Spinal cord (tissue), 10 donors: ENCODE measurements around the gene MSI2. TPM values are rescaled to one million over a fixed set of nuclear protein-coding genes. Genes with fewer than 3 reads are reported as not detected.

Source experiments
- DNase-seq, 6 donors: peaks; one replicate each; pipeline versions ENCODE4 v3.0.0 to v3.0.0-alpha.2; 2013 to 2015; ENCODE audit warnings: low spot score in 6 of 6, low read depth in 4 of 6
- H3K27ac ChIP-seq: one replicate; pipeline ENCODE4 v1.5.1; 2013; ENCODE audit warnings: low read depth, low read length, control low read depth
- H3K27me3 ChIP-seq: one replicate; pipeline ENCODE4 v1.6.1; 2013; ENCODE audit warnings: low read length; ENCODE audit not compliant: control insufficient read depth, insufficient read depth
- H3K36me3 ChIP-seq: one replicate; pipeline ENCODE4 v1.6.1; 2013; ENCODE audit warnings: low read length; ENCODE audit not compliant: control insufficient read depth, insufficient read depth
- H3K4me1 ChIP-seq: one replicate; pipeline ENCODE4 v1.6.1; 2013; ENCODE audit warnings: low read length; ENCODE audit not compliant: control insufficient read depth, insufficient read depth
- H3K4me3 ChIP-seq: one replicate; pipeline ENCODE4 v1.5.1; 2013; ENCODE audit warnings: low read depth, low read length, control low read depth
- H3K9me3 ChIP-seq: one replicate; pipeline ENCODE4 v1.6.1; 2013; ENCODE audit warnings: low read length; ENCODE audit not compliant: control insufficient read depth, insufficient read depth
- whole genome bisulfite sequencing: methylation state at CpG from one replicate; pipeline ENCODE4 v1.1.5; 2013; ENCODE audit warnings: missing lambda C conversion rate; ENCODE audit not compliant: insufficient coverage; 5-methylcytosine and 5-hydroxymethylcytosine counted together
- polyA plus RNA-seq, 2 donors: library from polyadenylated mRNA; unstranded; fragments of 120-200 nt; gene quantifications; one replicate each; pipeline ENCODE4 v1.2.1, GENCODE V29; 2013; ENCODE audit not compliant: insufficient read length in 2 of 2
- total RNA-seq, 2 donors: library from RNA; depleted of rRNA in 1 of 2; stranded (reverse); fragments of 120-200 nt in 1 of 2; fragments of >200 nt in 1 of 2; gene quantifications; one replicate each; pipeline versions ENCODE4 v1.2.3 to v1.2.4, GENCODE V29; 2013 to 2014
- donor health status: healthy.

Gene MSI2
- total and polyA plus RNA-seq, 4 donors = 92.8 to 167 (median 109) TPM

- no peak overlapping the region for H3K4me3 ChIP-seq
- no peak for DNase-seq
- H3K27me3 ChIP-seq = no peaks in the 10 kb centered on the region
- H3K27ac ChIP-seq = peak overlapping the region; percentile 4
- H3K9me3 ChIP-seq = no peaks in the 10 kb centered on the region
- peaks cover 75% of the 10 kb centered on the region for H3K4me1 ChIP-seq
- no peaks in the 10 kb centered on the region for H3K36me3 ChIP-seq
- 43% methylated on average over 4 of the region's 4 CpGs for WGBS
Observed at GRCh38 chr17:57480438-57481196, 224.3 kb downstream of the MSI2 start.

GRCh38 chr17:57481910-57482391, 225.6 kb downstream of the MSI2 start:
- Histone ChIP-seq H3K27ac (peak overlapping the region; percentile 65), H3K36me3 (no peaks in the 10 kb centered on the region), H3K4me1 (peaks cover 71% of the 10 kb centered on the region), H3K4me3 (no peak overlapping the region), H3K9me3 (no peaks in the 10 kb centered on the region), H3K27me3 (no peaks in the 10 kb centered on the region)
- WGBS = 44% methylated on average over 8 of the region's 9 CpGs
- peak in 2 of 6 donors; percentile 64 to 73 for DNase-seq

DNA sequence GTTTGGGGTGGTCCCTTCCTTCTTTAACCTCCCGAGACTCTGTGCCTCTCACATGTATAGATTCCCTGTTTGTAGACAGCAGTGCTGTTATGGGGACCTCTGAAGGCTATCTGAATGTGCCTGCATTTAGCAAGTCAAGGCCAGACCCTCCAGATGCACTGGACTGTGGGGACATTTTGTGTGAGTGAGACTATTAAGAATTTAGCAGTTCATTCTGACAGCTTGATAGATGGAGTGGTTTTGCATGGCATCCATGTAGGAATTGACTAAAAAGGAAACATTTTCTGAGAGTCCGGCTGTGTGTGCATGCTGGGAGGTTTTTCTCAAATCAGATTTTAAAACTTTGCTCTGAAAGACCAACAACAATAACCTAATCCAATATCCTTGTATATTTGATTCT, 226.3 kb downstream of the MSI2 start:
- no peak overlapping the region for H3K4me3 ChIP-seq
- H3K27ac ChIP-seq = peak overlapping the region; percentile 65
- H3K27me3 ChIP-seq = no peaks in the 10 kb centered on the region
- 60% methylated on average over 1 of the region's 2 CpGs for WGBS
- DNase-seq = peak in 1 of 6 donors; percentile 44
- no peaks in the 10 kb centered on the region for H3K9me3 ChIP-seq
- peaks cover 71% of the 10 kb centered on the region for H3K4me1 ChIP-seq
- no peaks in the 10 kb centered on the region for H3K36me3 ChIP-seq

DNA sequence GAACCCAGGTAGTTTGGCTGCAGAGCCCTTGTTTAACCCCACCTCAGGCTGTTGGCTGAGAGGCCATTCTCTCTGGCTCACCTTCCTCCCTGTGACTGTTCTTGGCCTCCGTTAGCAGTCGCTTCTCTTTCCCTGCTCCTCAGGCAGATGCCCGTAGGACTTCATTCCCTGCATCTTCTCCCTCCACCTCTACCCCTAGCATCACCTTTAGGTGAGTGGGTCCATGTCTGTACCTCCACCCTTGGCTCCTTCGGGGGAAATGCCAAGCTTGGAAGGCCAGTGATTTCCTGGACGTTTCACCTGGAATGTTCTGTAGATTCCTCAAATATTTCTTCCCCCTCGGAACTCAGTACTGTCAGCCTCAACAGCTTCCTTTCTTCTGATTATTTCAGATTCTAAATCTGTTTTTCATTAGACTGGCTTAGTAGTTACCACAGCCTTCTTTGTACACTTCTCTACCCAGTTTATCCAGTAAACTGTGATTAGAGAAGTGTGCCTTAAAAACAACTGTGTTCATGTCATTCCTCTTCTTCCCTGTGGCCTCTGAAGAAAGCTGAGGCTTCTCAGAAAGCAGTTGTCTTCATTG, 227.9 kb downstream of the MSI2 start:
- Histone ChIP-seq H3K4me3 (no peak overlapping the region), H3K9me3 (no peaks in the 10 kb centered on the region), H3K27ac (peak overlapping the region; percentile 92), H3K36me3 (no peaks in the 10 kb centered on the region), H3K4me1 (peaks cover 76% of the 10 kb centered on the region), H3K27me3 (no peaks in the 10 kb centered on the region)
- no peak for DNase-seq
- WGBS = 81% methylated on average over 6 of the region's 6 CpGs

GRCh38 chr17:57484826-57485565, 228.7 kb downstream of the MSI2 start:
- Histone ChIP-seq H3K4me3 (no peak overlapping the region), H3K9me3 (no peaks in the 10 kb centered on the region), H3K4me1 (peaks cover 74% of the 10 kb centered on the region), H3K27me3 (no peaks in the 10 kb centered on the region), H3K36me3 (no peaks in the 10 kb centered on the region), H3K27ac (peak overlapping the region; percentile 92)
- 85% methylated on average over 6 of the region's 10 CpGs for WGBS
- peak in 1 of 6 donors; percentile 47 for DNase-seq

DNA sequence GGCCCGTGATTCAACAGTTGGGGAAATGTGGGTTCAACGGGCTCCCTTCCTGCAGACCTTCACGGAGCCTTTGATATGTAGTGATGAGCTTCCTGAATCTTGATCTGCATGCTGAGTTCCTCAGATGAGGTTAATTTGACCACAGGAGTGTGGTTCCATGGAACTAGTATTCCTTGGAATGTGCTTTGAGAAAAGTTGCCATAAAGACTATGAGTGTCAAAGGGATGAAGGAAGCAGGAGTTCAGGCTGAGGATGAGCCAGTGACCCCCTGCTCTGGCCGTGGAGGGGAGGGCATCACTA, 229.2 kb downstream of the MSI2 start:
- no peaks in the 10 kb centered on the region for H3K36me3 ChIP-seq
- H3K4me3 ChIP-seq = no peak overlapping the region
- no peaks in the 10 kb centered on the region for H3K27me3 ChIP-seq
- 52% methylated on average over 4 of the region's 4 CpGs for WGBS
- H3K4me1 ChIP-seq = peaks cover 69% of the 10 kb centered on the region
- H3K9me3 ChIP-seq = no peaks in the 10 kb centered on the region
- DNase-seq = no peak
- peak overlapping the region; percentile 92 for H3K27ac ChIP-seq

GRCh38 chr17:57485916-57486881, 229.9 kb downstream of the MSI2 start:
- Histone ChIP-seq H3K36me3 (no peaks in the 10 kb centered on the region), H3K27me3 (no peaks in the 10 kb centered on the region), H3K9me3 (no peaks in the 10 kb centered on the region), H3K4me3 (no peak overlapping the region), H3K4me1 (peaks cover 73% of the 10 kb centered on the region), H3K27ac (peak overlapping the region; percentile 92)
- peak in 1 of 6 donors; percentile 84 for DNase-seq
- 49% methylated on average over 3 of the region's 13 CpGs for WGBS

GRCh38 chr17:57486882-57487301, 230.6 kb downstream of the MSI2 start:
- H3K27ac ChIP-seq = peak overlapping the region; percentile 92
- H3K9me3 ChIP-seq = no peaks in the 10 kb centered on the region
- peak in 1 of 6 donors; percentile 72 for DNase-seq
- H3K36me3 ChIP-seq = no peaks in the 10 kb centered on the region
- H3K4me3 ChIP-seq = no peak overlapping the region
- peaks cover 75% of the 10 kb centered on the region for H3K4me1 ChIP-seq
- no peaks in the 10 kb centered on the region for H3K27me3 ChIP-seq
- WGBS = 36% methylated on average over 4 of the region's 4 CpGs

- WGBS = 29% methylated on average over 5 of the region's 5 CpGs
- Histone ChIP-seq H3K27me3 (no peaks in the 10 kb centered on the region), H3K9me3 (no peaks in the 10 kb centered on the region), H3K27ac (peak overlapping the region; percentile 92), H3K36me3 (no peaks in the 10 kb centered on the region), H3K4me3 (no peak overlapping the region), H3K4me1 (peaks cover 68% of the 10 kb centered on the region)
- DNase-seq = peak in 2 of 6 donors; percentile 71 to 74
Observed at GRCh38 chr17:57487573-57487972, 231.2 kb downstream of the MSI2 start.
